Right lobe of liver (tissue), 4 donors: ENCODE measurements around the gene TAS2R41.

Experiments used
- CTCF ChIP-seq, 4 donors: fragments of 200-600 bp in 3 of 4; fragments of 450-650 bp in 1 of 4; IDR thresholded peaks; one replicate each; pipeline versions ENCODE4 v1.5.1 to v1.8.0; 2016 to 2022; ENCODE audit warnings: antibody characterized with exemption in 4 of 4, mild to moderate bottlenecking in 2 of 4
- POLR2A ChIP-seq: fragments of 450-650 bp; IDR thresholded peaks from one replicate; pipeline ENCODE4 v1.6.1; 2017; ENCODE audit warnings: antibody characterized with exemption, mild to moderate bottlenecking
- donor health status: DM: no; HTN: no; CAD: no.
- donor health status: DM: no; HTN: no; CAD: no.
- donor health status: DM: no; HTN: yes; CAD: no.

- TF ChIP-seq CTCF (IDR thresholded peaks at IDR 0.05), result no peak
- TF ChIP-seq POLR2A, result no peak
Measured at GRCh38 chr7:143449793-143450192, 27.9 kb upstream of the TAS2R41 start.
